Mammary epithelial cell (primary cell): ENCODE measurements around the gene NOC4L.

Experiments
- CTCF ChIP-seq, 2 donors: IDR thresholded peaks in 1 of 2; conservative IDR thresholded peaks in 1 of 2; 2 replicates each; pipeline ENCODE4 v1.5.1; 2011 to 2012; ENCODE audit warnings: inconsistent platforms in 2 of 2, low read length in 2 of 2, mild to moderate bottlenecking in 2 of 2, control low read depth in 1 of 2, low read depth in 1 of 2; ENCODE audit not compliant: insufficient read depth in 1 of 2; ENCODE audit errors: extremely low read depth in 1 of 2
- EZH2 ChIP-seq: IDR thresholded peaks from 2 replicates; pipeline ENCODE4 v1.6.1; 2012; ENCODE audit warnings: low read length, inconsistent platforms, borderline replicate concordance

GRCh38 chr12:132143336-132144071 lies 753 bp upstream of the NOC4L start:
- TF ChIP-seq CTCF (conservative IDR thresholded peaks at IDR 0.05 in 1 of 2, IDR thresholded peaks at IDR 0.05 in 1 of 2; ENCODE audit: extremely low read depth in 1 of 2, insufficient read depth in 1 of 2, low read depth in 1 of 2, low read length in 2 of 2) (no peak), EZH2 (no peak)
